Ishikawa (cell line): ENCODE measurements around the gene MMAB.

Source experiments
- CEBPB ChIP-seq: IDR thresholded peaks from 2 replicates; pipeline ENCODE4 v1.6.1; 2012
- CREB1 ChIP-seq: IDR thresholded peaks from 2 replicates; pipeline ENCODE4 v1.6.1; 2012; ENCODE audit warnings: low read depth
- EGR1 ChIP-seq: IDR thresholded peaks from 2 replicates; pipeline ENCODE4 v1.6.1; 2012
- EP300 ChIP-seq: IDR thresholded peaks from 2 replicates; pipeline ENCODE4 v1.6.1; 2012; ENCODE audit warnings: borderline replicate concordance
- FOXM1 ChIP-seq: IDR thresholded peaks from 2 replicates; pipeline ENCODE4 v1.6.1; 2012; ENCODE audit warnings: low read depth, borderline replicate concordance
- NFIC ChIP-seq: IDR thresholded peaks from 2 replicates; pipeline ENCODE4 v1.6.1; 2012
- RAD21 ChIP-seq: IDR thresholded peaks from 2 replicates; pipeline ENCODE4 v1.6.1; 2012; ENCODE audit warnings: low read depth
- TAF1 ChIP-seq: IDR thresholded peaks from 2 replicates; pipeline ENCODE4 v1.6.1; 2012; ENCODE audit warnings: low read depth, mild to moderate bottlenecking
- TCF12 ChIP-seq: IDR thresholded peaks from 2 replicates; pipeline ENCODE4 v1.6.1; 2012; ENCODE audit warnings: low read depth
- TEAD4 ChIP-seq: IDR thresholded peaks from 2 replicates; pipeline ENCODE4 v1.6.1; 2012
- USF1 ChIP-seq: IDR thresholded peaks from 2 replicates; pipeline ENCODE4 v1.6.1; 2012
- YY1 ChIP-seq: IDR thresholded peaks from 2 replicates; pipeline ENCODE4 v1.6.1; 2012; ENCODE audit warnings: low read depth
- ZBTB7A ChIP-seq: IDR thresholded peaks from 2 replicates; pipeline ENCODE4 v1.6.1; 2012; ENCODE audit warnings: low read depth
- TF ChIP-seq, protein P1 (sequence below): IDR thresholded peaks from 2 replicates; pipeline ENCODE4 v1.6.1; 2012; ENCODE audit warnings: low read depth, mild to moderate bottlenecking
- TF ChIP-seq, protein P2 (sequence below): IDR thresholded peaks from 2 replicates; pipeline ENCODE4 v1.6.1; 2012

MMAB gene

DNA sequence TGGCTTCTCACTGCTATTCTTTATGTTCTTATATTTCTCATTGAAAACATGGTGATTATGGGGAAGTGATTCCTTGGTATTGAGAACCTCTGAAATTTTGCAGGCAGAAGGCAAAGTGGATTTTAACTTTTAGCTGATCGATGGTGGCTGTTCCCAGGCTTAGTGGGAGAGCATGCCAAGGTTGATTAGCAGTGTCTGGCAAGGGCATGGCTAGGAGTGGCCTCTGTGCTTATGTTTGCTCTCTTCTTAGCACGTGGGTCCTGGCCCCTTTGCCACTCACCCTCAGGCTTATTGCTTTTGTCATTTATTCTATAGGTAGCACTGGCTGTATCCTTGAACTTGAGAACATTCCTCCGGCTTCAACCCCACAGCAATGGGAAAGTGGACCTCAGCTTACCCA lies 2.4 kb upstream of the MMAB start:
- TF ChIP-seq USF1, result no peak
- TF ChIP-seq CEBPB, result no peak
- no peak for TF ChIP-seq RAD21
- no peak for TF ChIP-seq NFIC
- no peak for TF ChIP-seq EGR1
- no peak for TF ChIP-seq TAF1
- TF ChIP-seq TEAD4, result no peak
- TF ChIP-seq FOXM1, result no peak
- no peak for TF ChIP-seq CREB1
- no peak for TF ChIP-seq ZBTB7A
- TF ChIP-seq, protein P1, sequence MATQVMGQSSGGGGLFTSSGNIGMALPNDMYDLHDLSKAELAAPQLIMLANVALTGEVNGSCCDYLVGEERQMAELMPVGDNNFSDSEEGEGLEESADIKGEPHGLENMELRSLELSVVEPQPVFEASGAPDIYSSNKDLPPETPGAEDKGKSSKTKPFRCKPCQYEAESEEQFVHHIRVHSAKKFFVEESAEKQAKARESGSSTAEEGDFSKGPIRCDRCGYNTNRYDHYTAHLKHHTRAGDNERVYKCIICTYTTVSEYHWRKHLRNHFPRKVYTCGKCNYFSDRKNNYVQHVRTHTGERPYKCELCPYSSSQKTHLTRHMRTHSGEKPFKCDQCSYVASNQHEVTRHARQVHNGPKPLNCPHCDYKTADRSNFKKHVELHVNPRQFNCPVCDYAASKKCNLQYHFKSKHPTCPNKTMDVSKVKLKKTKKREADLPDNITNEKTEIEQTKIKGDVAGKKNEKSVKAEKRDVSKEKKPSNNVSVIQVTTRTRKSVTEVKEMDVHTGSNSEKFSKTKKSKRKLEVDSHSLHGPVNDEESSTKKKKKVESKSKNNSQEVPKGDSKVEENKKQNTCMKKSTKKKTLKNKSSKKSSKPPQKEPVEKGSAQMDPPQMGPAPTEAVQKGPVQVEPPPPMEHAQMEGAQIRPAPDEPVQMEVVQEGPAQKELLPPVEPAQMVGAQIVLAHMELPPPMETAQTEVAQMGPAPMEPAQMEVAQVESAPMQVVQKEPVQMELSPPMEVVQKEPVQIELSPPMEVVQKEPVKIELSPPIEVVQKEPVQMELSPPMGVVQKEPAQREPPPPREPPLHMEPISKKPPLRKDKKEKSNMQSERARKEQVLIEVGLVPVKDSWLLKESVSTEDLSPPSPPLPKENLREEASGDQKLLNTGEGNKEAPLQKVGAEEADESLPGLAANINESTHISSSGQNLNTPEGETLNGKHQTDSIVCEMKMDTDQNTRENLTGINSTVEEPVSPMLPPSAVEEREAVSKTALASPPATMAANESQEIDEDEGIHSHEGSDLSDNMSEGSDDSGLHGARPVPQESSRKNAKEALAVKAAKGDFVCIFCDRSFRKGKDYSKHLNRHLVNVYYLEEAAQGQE, result no peak
- TF ChIP-seq TCF12, result no peak
- TF ChIP-seq, protein P2, sequence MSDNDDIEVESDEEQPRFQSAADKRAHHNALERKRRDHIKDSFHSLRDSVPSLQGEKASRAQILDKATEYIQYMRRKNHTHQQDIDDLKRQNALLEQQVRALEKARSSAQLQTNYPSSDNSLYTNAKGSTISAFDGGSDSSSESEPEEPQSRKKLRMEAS, result no peak
- TF ChIP-seq EP300, result no peak

GRCh38 chr12:109573914-109574244 lies 575 bp upstream of the MMAB start:
- TF ChIP-seq RAD21 (no peak), CREB1 (no peak), YY1 (no peak), EP300 (no peak), FOXM1 (no peak), ZBTB7A (no peak), TAF1 (no peak), TCF12 (no peak), NFIC (no peak), TEAD4 (no peak), CEBPB (no peak), USF1 (no peak), EGR1 (no peak)
- TF ChIP-seq, protein P1, result no peak
- TF ChIP-seq, protein P2, result no peak

GRCh38 chr12:109572506-109572845 lies 828 bp downstream of the MMAB start:
- no peak for TF ChIP-seq EGR1
- TF ChIP-seq, protein P1, result no peak
- no peak for TF ChIP-seq NFIC
- TF ChIP-seq, protein P2, result no peak
- TF ChIP-seq EP300, result no peak
- no peak for TF ChIP-seq YY1
- no peak for TF ChIP-seq USF1
- TF ChIP-seq RAD21, result no peak
- TF ChIP-seq CEBPB, result no peak
- no peak for TF ChIP-seq TAF1
- TF ChIP-seq FOXM1, result no peak
- TF ChIP-seq TEAD4, result no peak
- TF ChIP-seq CREB1, result no peak
- no peak for TF ChIP-seq TCF12
- TF ChIP-seq ZBTB7A, result no peak

GRCh38 chr12:109571773-109572505 lies 1.4 kb downstream of the MMAB start:
- no peak for TF ChIP-seq YY1
- TF ChIP-seq TEAD4, result no peak
- no peak for TF ChIP-seq CEBPB
- no peak for TF ChIP-seq EP300
- TF ChIP-seq, protein P2, result no peak
- TF ChIP-seq NFIC, result no peak
